Measurements from ENCODE around the gene PTX4. TPM values are rescaled to one million over a fixed set of nuclear protein-coding genes. Genes with fewer than 3 reads are reported as not detected.

Gene PTX4
- total and polyA plus RNA-seq, 9 of the 15 experiments (the other 6 are each of a cell fraction or from before 2014, with no cell fraction given), result 0.11 TPM; not detected in 8

DNA sequence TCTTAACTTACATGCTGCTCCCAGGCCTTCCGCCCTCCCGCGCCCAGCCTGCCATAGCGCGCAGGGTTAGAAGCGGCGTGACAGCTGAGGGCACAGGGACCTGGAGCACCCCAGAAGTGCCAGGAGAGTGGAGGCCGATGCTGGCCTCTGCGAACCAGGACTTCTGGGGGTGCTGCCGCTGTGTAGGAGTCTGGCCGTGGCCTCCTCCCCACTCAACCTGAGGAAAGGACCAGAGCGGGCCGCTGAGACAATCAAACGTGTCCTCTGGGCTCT lies 42.8 kb upstream of the PTX4 start:
- Histone ChIP-seq H3K27ac (ENCODE audit: extremely low read depth, low read depth, low read length) (no peak overlapping the region), H3K4me3 (no peak overlapping the region), H3K27me3 (ENCODE audit: control insufficient read depth in 2 of 2, insufficient read depth in 2 of 2, low read length in 2 of 2) (peaks cover 21 to 81% of the 10 kb centered on the region in 2 experiments; a peak in 4 of 5 replicates), H3K4me2 (ENCODE audit: insufficient read depth, low read length) (no peak overlapping the region), H4K20me1 (replicated peaks; ENCODE audit: control insufficient read depth, insufficient read depth, low read length) (peaks cover 17% of the 10 kb centered on the region), H3K79me2 (ENCODE audit: control insufficient read depth, insufficient read depth, low read length) (no peaks in the 10 kb centered on the region), H3K4me1 (replicated peaks in 1 of 2; ENCODE audit: control insufficient read depth in 2 of 2, insufficient read depth in 2 of 2, low read length in 2 of 2) (peaks cover 4 to 75% of the 10 kb centered on the region in 2 experiments; a peak in 3 of 5 replicates), H3K9ac (ENCODE audit: insufficient read depth in 1 of 2, low read depth in 2 of 2, low read length in 2 of 2) (no peak overlapping the region), H2AFZ (ENCODE audit: low read depth, low read length) (no peak overlapping the region), H3K36me3 (ENCODE audit: control insufficient read depth, insufficient read depth, low read length) (no peaks in the 10 kb centered on the region), H3K9me3 (replicated peaks; ENCODE audit: control insufficient read depth, insufficient read depth, low read depth, low read length) (no peaks in the 10 kb centered on the region), H3K9me1 (ENCODE audit: control insufficient read depth, insufficient read depth, low read length) (no peaks in the 10 kb centered on the region)
- no peak for TF ChIP-seq ARID1B (IDR thresholded peaks at IDR 0.05)
- TF ChIP-seq, protein P1, sequence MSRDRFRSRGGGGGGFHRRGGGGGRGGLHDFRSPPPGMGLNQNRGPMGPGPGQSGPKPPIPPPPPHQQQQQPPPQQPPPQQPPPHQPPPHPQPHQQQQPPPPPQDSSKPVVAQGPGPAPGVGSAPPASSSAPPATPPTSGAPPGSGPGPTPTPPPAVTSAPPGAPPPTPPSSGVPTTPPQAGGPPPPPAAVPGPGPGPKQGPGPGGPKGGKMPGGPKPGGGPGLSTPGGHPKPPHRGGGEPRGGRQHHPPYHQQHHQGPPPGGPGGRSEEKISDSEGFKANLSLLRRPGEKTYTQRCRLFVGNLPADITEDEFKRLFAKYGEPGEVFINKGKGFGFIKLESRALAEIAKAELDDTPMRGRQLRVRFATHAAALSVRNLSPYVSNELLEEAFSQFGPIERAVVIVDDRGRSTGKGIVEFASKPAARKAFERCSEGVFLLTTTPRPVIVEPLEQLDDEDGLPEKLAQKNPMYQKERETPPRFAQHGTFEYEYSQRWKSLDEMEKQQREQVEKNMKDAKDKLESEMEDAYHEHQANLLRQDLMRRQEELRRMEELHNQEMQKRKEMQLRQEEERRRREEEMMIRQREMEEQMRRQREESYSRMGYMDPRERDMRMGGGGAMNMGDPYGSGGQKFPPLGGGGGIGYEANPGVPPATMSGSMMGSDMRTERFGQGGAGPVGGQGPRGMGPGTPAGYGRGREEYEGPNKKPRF (IDR thresholded peaks at IDR 0.05; ENCODE audit: low read depth, low read length), result no peak
- no peak for TF ChIP-seq CCAR2 (IDR thresholded peaks at IDR 0.05; ENCODE audit: low read depth, low read length)
- no peak for TF ChIP-seq NFE2 (IDR thresholded peaks at IDR 0.05; ENCODE audit: low read depth)
- no peak for TF ChIP-seq SRSF7 (optimal IDR thresholded peaks at IDR 0.05; ENCODE audit: low read depth, low read length)
- no peak for TF ChIP-seq EP400 (IDR thresholded peaks at IDR 0.05)
- TF ChIP-seq, protein P2, sequence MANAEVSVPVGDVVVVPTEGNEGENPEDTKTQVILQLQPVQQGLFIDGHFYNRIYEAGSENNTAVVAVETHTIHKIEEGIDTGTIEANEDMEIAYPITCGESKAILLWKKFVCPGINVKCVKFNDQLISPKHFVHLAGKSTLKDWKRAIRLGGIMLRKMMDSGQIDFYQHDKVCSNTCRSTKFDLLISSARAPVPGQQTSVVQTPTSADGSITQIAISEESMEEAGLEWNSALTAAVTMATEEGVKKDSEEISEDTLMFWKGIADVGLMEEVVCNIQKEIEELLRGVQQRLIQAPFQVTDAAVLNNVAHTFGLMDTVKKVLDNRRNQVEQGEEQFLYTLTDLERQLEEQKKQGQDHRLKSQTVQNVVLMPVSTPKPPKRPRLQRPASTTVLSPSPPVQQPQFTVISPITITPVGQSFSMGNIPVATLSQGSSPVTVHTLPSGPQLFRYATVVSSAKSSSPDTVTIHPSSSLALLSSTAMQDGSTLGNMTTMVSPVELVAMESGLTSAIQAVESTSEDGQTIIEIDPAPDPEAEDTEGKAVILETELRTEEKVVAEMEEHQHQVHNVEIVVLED (CRISPR knock-in tag; IDR thresholded peaks at IDR 0.05), result no peak
- TF ChIP-seq, protein P3, sequence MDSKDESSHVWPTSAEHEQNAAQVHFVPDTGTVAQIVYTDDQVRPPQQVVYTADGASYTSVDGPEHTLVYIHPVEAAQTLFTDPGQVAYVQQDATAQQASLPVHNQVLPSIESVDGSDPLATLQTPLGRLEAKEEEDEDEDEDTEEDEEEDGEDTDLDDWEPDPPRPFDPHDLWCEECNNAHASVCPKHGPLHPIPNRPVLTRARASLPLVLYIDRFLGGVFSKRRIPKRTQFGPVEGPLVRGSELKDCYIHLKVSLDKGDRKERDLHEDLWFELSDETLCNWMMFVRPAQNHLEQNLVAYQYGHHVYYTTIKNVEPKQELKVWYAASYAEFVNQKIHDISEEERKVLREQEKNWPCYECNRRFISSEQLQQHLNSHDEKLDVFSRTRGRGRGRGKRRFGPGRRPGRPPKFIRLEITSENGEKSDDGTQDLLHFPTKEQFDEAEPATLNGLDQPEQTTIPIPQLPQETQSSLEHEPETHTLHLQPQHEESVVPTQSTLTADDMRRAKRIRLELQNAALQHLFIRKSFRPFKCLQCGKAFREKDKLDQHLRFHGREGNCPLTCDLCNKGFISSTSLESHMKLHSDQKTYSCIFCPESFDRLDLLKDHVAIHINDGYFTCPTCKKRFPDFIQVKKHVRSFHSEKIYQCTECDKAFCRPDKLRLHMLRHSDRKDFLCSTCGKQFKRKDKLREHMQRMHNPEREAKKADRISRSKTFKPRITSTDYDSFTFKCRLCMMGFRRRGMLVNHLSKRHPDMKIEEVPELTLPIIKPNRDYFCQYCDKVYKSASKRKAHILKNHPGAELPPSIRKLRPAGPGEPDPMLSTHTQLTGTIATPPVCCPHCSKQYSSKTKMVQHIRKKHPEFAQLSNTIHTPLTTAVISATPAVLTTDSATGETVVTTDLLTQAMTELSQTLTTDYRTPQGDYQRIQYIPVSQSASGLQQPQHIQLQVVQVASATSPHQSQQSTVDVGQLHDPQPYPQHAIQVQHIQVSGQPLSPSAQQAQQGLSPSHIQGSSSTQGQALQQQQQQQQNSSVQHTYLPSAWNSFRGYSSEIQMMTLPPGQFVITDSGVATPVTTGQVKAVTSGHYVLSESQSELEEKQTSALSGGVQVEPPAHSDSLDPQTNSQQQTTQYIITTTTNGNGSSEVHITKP (IDR thresholded peaks at IDR 0.05; ENCODE audit: partially characterized antibody), result no peak
- no peak for TF ChIP-seq ZNF140 (CRISPR knock-in tag; IDR thresholded peaks at IDR 0.05)
- TF ChIP-seq, protein P4, sequence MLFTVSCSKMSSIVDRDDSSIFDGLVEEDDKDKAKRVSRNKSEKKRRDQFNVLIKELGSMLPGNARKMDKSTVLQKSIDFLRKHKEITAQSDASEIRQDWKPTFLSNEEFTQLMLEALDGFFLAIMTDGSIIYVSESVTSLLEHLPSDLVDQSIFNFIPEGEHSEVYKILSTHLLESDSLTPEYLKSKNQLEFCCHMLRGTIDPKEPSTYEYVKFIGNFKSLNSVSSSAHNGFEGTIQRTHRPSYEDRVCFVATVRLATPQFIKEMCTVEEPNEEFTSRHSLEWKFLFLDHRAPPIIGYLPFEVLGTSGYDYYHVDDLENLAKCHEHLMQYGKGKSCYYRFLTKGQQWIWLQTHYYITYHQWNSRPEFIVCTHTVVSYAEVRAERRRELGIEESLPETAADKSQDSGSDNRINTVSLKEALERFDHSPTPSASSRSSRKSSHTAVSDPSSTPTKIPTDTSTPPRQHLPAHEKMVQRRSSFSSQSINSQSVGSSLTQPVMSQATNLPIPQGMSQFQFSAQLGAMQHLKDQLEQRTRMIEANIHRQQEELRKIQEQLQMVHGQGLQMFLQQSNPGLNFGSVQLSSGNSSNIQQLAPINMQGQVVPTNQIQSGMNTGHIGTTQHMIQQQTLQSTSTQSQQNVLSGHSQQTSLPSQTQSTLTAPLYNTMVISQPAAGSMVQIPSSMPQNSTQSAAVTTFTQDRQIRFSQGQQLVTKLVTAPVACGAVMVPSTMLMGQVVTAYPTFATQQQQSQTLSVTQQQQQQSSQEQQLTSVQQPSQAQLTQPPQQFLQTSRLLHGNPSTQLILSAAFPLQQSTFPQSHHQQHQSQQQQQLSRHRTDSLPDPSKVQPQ (CRISPR knock-in tag; IDR thresholded peaks at IDR 0.05; ENCODE audit: borderline replicate concordance), result no peak
- no peak for TF ChIP-seq POU5F1 (IDR thresholded peaks at IDR 0.05; ENCODE audit: borderline replicate concordance, low read depth, low read length, partially characterized antibody)
- TF ChIP-seq NCOA1 (IDR thresholded peaks at IDR 0.05; ENCODE audit: low read depth), result no peak
- FAIRE-seq, result no peak
- in situ Hi-C loops (cut with MboI) (no loop called here), intact Hi-C loops (cut with micrococcal nuclease) (no loop called here)
- 47% methylated on average over 13 of the region's 14 CpGs for WGBS (ENCODE audit: insufficient coverage, low coverage, missing lambda C conversion rate)
- POLR2A ChIA-PET, result no interaction called here
- DNase-seq (ENCODE audit: extremely low read depth in 1 of 4, low spot score in 3 of 4), result no peak
- ATAC-seq, result no peak
- no TSS peak for BruUV-seq (replicated peaks)
- CTCF ChIA-PET (ENCODE audit: low intra/inter-chr PET ratio), result no interaction called here
